HT1080 (cell line): ENCODE results near the gene CPSF3. TPM values are rescaled to one million over a fixed set of nuclear protein-coding genes. Genes with fewer than 3 reads are reported as not detected.
"Not testable (repeated sequence)": the region's sequence is repeated elsewhere in the genome, so short reads cannot be mapped to it uniquely, and the experiment has no call there.

ENCODE experiments used
- DNase-seq: peaks from one replicate; pipeline ENCODE4 v3.0.0-alpha.2; 2015; ENCODE audit warnings: low read depth
- total RNA-seq: library from RNA; depleted of rRNA; stranded (reverse); fragments of >200 nt; shearing (Covaris generic); gene quantifications from 2 replicates; pipeline ENCODE4 v1.2.3, GENCODE V29; 2014

CPSF3 gene
- total RNA-seq, 1 experiment from 2014 or later: 108 TPM

- DNase-seq: no peak
Observed at GRCh38 chr2:9392898-9393765, 30.3 kb upstream of the CPSF3 start.

DNA sequence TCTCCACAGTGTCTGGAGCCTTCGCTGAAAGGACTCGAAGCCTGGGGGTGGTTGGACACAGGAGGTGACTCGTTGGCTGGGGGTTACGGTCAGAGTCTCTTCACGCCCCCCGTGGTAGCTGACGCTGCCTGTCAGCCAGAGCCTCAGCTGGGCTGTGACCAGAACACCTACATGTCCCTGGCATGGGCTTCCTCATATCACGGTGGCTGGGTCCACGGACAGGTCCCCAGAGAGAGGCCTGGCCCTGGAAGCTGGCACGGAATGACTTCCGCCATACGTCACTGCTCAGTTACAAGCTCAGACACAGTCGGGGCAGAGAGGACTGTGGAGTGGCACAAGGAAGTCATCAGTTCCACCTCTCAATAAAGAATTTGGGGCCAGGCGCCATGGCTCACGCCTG lies 28.6 kb upstream of the CPSF3 start:
- no peak for DNase-seq

DNA sequence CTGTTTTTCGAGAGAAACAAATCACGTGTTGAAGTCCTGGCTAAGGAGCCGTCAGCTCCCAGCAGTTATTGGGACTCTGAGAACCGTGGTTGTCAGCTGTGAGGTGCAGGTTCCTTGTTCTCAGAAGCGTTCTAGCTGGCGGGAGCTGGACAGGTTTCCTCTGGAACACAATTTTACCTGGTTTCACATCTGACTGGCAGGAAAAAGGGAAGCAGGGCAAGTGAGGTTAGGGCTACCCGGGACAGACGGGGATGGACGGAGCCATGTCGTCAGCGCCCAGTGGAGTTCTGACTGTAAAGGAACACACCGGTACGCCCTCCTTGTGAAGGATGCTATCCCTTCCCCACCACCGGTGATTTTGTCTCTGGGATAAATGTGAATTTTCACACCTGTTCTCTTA lies 26.3 kb upstream of the CPSF3 start:
- no peak for DNase-seq

GRCh38 chr2:9398251-9398650 lies 25.2 kb upstream of the CPSF3 start:
- not testable (repeated sequence) for DNase-seq

DNA sequence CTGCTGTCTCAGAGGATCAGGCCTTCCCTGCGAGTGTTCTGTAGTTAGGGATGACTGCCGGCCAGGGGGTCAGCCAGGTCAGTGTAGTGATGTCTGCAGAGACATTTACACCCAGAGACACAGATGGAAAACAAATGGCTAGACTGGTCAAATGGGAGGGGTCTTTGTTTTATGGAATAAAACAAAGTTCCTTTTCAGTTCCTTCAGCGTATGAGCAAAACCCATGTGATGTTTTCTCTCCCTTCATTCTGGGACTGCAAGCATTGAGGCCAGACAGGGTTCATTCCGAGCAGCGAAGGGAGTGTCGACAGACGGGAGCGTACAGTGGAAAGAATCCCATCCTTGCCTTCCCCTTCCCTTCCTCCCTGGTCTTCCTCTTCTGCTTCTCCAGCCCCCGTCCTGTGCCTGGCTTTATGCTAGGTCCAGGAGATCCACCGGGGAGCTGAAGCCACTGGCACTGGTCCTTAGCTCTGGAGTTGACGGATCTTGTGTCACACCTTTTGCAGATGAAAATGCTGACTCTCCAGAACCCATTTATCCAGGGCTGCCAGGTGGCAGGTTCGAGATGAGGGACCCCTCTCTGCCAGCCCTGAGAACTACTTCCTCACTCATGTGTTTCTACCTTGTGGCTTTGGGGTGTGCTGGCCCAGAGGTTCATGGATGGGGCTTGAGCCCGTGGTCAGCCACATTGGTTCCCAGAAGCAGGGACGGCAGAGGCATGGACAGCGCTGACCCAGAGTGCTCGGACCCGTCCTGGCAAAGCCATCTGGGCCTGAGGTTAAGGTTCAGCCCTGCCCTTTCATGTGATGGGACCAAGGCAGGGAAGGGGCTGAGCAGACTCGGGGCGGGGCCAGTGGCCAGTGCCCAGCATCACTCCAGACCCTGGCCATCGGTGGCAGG lies 24.3 kb upstream of the CPSF3 start:
- DNase-seq: no peak

GRCh38 chr2:9400268-9401058 lies 23.0 kb upstream of the CPSF3 start:
- DNase-seq: no peak

GRCh38 chr2:9401059-9401547 lies 22.4 kb upstream of the CPSF3 start:
- DNase-seq: no peak

- DNase-seq: no peak
Observed at GRCh38 chr2:9401646-9402371, 21.6 kb upstream of the CPSF3 start.

DNA sequence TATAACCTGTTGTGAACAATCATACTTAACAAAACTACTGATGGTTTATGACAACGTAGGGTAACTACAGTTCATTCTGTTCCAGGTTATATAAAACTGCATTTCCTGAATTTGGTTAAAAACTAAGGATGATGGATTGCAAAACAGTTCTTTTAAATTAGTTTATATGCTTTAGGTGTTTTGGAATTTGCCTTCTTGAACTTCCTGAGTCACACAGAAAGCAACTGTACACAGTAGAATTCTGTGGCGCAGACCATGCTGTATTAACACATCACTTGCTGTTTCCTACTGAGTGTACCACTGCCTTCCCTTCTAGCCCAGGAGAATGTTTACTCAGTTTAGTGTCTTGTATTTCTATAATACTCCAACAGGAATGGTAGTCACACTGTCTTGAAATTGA lies 19.5 kb upstream of the CPSF3 start:
- DNase-seq: no peak

DNA sequence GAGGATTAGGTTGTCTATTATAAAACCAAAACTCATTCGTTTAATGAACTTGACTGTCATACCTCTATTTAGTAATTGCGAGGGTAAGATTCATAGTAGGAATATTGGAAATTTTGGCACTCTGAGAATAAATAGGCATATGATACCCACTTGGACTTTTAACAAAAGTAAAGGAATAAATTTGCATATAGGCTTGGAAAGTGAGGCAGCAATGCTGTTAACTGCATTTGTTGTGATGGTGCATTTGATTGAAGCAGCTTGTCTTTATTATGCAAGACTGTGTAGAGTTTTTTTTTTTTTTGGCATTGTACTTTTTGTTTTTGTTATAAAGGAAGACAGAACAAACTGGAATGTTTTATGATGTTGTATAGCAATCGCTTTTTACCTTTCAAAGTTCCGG lies 19.0 kb upstream of the CPSF3 start:
- no peak for DNase-seq

DNA sequence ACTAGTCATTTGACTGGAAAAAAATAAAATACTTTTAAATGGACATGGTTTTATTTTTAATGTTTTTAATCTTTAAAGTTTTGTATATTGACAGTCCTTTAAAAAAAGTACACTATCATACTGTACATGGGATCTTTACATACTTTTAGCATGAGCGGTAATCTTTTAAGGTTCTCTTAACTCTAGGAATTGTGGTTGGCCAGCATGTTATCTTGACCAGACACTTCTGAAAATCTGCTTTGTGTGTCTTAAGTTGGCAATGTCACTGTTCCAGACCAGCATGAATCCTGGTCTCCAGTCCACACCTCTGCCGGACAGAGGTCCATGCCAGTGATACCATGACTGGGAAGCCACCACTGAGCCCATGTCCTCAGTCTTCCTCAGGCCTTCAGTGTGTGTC lies 17.8 kb upstream of the CPSF3 start:
- DNase-seq: no peak

GRCh38 chr2:9406529-9407362 lies 16.7 kb upstream of the CPSF3 start:
- DNase-seq: no peak

GRCh38 chr2:9407363-9407811 lies 16.1 kb upstream of the CPSF3 start:
- no peak for DNase-seq

- no peak for DNase-seq
Observed at GRCh38 chr2:9408641-9409151, 14.8 kb upstream of the CPSF3 start.

- DNase-seq: no peak
Observed at GRCh38 chr2:9410108-9410507, 13.3 kb upstream of the CPSF3 start.

DNA sequence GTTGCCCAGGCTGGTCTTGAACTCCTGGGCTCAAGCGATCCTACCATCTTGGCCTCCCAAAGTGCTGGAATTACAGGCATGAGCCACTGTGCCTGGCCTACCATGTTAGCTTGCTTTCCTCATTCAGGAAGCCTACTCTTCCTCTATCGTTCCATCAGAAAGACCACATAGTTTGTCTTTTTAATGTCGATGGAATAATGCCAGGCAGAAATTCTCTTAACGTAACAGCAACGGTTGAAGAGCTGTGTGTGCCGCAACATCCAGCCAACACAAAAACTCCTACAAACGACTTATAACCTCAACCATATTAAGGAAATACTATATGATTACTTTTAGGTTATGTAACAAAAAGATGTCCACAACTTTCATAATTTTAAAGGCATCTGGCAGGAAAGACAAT lies 10.7 kb upstream of the CPSF3 start:
- DNase-seq: no peak

- no peak for DNase-seq
Observed at GRCh38 chr2:9415516-9416169, 7.8 kb upstream of the CPSF3 start.

DNA sequence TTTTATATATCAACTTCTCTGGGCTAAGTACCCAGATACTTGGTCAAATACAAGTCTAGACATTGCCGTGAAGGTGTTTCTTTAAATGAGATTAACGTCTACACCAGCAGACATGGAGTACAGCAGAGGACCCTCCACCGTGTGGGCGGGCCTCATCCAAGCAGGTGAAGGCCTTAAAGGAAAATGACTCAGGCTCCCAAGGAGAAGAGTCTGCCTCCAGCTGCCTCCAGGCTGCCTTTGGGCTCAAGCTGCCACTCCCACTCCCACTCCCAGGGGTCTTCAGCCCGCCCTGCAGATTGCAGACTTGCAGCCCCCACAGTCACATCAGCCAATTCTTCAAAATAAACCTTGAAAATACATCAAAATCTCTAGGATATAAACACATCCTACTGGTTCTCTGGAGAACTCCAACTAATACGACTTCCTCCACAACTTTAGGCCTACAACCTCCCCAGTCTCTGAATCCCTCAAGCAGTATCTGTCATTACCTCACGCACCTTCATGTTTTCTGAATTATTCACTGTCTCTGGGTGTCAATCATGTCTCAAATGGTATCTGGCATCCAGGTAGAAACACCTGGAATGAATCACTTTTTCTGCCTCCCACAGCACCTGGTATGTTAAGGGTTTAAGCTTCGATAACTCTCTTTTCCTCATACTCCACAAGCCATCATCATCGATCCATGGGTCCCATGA lies 7.0 kb upstream of the CPSF3 start:
- DNase-seq: no peak
